ENCODE measurements around the gene GRID1. TPM values are rescaled to one million over a fixed set of nuclear protein-coding genes. Genes with fewer than 3 reads are reported as not detected.
A peak's percentile ranks its signal among the peaks of the same experiment; 100 is the strongest.

The GRID1 gene
- total RNA-seq, 1 experiment from 2014 or later = not detected

DNA sequence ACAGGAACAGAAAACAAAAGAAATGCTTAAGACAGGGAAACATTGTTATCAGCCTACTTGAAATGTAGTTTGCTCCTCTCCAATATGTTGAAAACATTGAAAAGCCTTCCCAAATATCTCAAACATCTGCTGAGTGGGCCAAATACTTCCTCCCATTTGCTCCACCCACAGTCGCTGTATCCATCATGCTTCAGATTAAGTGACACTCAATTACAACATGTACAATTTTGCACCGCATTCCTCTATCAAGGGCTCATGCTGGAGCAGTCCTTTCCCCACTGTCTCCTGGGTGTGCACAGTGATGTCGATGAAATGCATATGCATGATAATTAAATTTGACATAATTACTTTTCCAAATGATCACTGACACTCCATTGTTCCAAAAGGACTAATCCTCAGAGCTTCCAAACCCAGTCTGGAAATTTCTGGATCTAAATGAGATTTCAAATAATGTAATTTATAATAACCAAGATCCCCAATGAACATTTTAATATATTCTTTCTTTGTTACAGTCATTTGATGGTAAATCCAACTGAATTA is 604.6 kb downstream of the GRID1 start:
- no peak for TF ChIP-seq CTCF (IDR thresholded peaks at IDR 0.05; ENCODE audit: unreplicated experiment)
- CTCF ChIA-PET = no interaction called here
- no peaks in the 10 kb centered on the region for H3K9me3 Mint-ChIP-seq (ENCODE audit: low read depth, unreplicated experiment)
- no peak overlapping the region for H3K4me3 Mint-ChIP-seq (ENCODE audit: low read depth, unreplicated experiment)
- no TSS peak for BruUV-seq (replicated peaks)
- no peaks in the 10 kb centered on the region for H3K27me3 Mint-ChIP-seq (ENCODE audit: unreplicated experiment)
- H3K4me1 Mint-ChIP-seq (ENCODE audit: low read depth, unreplicated experiment) = no peaks in the 10 kb centered on the region
- intact Hi-C loops (cut with micrococcal nuclease; ENCODE audit: unreplicated experiment) = no loop called here
- DNase-seq = no peak
- H3K36me3 Mint-ChIP-seq (ENCODE audit: insufficient read depth, unreplicated experiment) = no peaks in the 10 kb centered on the region
- no peak overlapping the region for H3K27ac Mint-ChIP-seq (ENCODE audit: unreplicated experiment)

DNA sequence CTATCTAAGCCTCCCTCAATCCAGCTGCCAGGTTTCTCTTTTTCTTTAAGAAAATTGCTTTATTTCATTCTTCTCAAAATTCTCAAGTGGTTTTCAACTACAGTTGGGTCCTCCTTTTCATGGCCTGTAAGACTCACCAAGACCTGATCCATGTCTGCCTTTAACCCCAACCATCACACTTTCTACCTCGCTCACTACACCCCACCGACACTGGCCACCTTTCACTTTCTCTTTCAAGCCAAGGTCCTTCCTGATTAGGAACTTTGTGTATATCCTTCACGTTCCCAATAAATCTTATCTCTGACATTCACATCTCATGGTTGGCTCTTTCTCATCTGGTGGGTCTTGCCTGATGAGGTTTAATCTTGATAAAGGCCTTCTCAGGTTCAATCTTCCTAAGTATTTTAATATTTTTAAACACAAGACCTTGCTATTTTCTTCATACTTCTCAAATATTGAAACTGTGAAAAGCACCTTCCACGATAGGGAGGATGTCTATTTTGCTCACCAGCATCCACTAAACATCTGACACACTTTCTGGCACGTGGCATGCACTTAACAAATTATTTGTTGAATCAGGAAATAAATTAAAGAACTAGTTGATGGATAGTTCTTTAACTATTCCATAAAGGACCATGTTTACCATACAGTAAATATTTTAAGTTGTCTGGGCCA is 624.8 kb downstream of the GRID1 start:
- Mint-ChIP-seq H3K4me3 (ENCODE audit: low read depth, unreplicated experiment) (peak overlapping the region; percentile 63), H3K27ac (ENCODE audit: unreplicated experiment) (peak overlapping the region; percentile 15), H3K4me1 (ENCODE audit: low read depth, unreplicated experiment) (no peaks in the 10 kb centered on the region), H3K36me3 (ENCODE audit: insufficient read depth, unreplicated experiment) (no peaks in the 10 kb centered on the region), H3K9me3 (ENCODE audit: low read depth, unreplicated experiment) (no peaks in the 10 kb centered on the region), H3K27me3 (ENCODE audit: unreplicated experiment) (no peaks in the 10 kb centered on the region)
- intact Hi-C loops (cut with micrococcal nuclease; ENCODE audit: unreplicated experiment) = loop anchor here (10.0 kb wide), 1 partner anchor 187 kb away; no protein-coding TSS in a partner anchor
- CTCF ChIA-PET = no interaction called here
- TF ChIP-seq CTCF (IDR thresholded peaks at IDR 0.05; ENCODE audit: unreplicated experiment) = no peak
- DNase-seq = peak; percentile 12
- BruUV-seq (replicated peaks) = no TSS peak

DNA sequence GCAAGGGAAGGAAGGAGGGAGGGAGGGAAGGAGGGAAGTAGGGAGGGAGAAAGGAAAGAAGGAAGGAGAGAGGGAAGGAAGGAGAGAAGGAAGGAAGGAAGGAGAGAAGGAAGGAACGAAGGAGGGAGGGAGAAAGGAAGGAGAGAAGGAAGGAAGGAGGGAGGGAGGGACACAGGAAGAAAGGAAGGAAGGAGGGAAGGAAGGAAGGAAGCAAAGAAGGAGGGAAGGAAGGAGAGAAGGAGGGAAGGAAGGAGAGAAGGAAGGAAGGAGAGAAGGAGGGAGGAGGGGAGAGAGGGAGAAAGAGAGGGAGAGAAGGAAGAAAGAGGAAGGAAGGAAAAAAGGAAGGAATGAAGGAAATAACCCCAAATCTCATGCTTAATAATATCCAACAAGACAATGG is 630.6 kb downstream of the GRID1 start:
- Mint-ChIP-seq H3K36me3 (ENCODE audit: insufficient read depth, unreplicated experiment) (no peaks in the 10 kb centered on the region), H3K27ac (ENCODE audit: unreplicated experiment) (no peak overlapping the region), H3K27me3 (ENCODE audit: unreplicated experiment) (peaks cover 18% of the 10 kb centered on the region), H3K4me1 (ENCODE audit: low read depth, unreplicated experiment) (no peaks in the 10 kb centered on the region), H3K4me3 (ENCODE audit: low read depth, unreplicated experiment) (no peak overlapping the region), H3K9me3 (ENCODE audit: low read depth, unreplicated experiment) (no peaks in the 10 kb centered on the region)
- CTCF ChIA-PET = no interaction called here
- intact Hi-C loops (cut with micrococcal nuclease; ENCODE audit: unreplicated experiment) = no loop called here
- no peak for DNase-seq
- TF ChIP-seq CTCF (IDR thresholded peaks at IDR 0.05; ENCODE audit: unreplicated experiment) = no peak
- BruUV-seq (replicated peaks) = no TSS peak

DNA sequence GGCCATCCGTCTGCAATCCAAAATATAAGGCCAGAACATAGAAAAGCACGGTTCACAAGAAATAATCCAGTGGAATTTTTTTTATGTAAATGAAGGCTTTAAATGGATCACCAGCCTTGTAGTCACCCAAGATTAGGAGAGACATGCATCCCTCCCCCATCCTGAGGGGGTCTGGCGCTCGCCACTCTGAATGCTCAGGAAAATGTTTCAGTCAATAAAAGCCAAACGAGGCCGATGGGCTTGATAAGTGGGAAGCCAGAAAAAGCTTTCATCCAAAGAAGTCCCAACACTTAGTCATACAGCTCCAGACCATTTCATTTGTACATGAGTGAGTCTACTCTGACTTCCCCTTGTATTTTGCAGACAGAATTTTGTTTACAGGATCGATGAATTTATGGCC is 631.8 kb downstream of the GRID1 start:
- Mint-ChIP-seq H3K4me1 (ENCODE audit: low read depth, unreplicated experiment) (no peaks in the 10 kb centered on the region), H3K27ac (ENCODE audit: unreplicated experiment) (no peak overlapping the region), H3K4me3 (ENCODE audit: low read depth, unreplicated experiment) (no peak overlapping the region), H3K36me3 (ENCODE audit: insufficient read depth, unreplicated experiment) (no peaks in the 10 kb centered on the region), H3K27me3 (ENCODE audit: unreplicated experiment) (peaks cover 18% of the 10 kb centered on the region), H3K9me3 (ENCODE audit: low read depth, unreplicated experiment) (no peaks in the 10 kb centered on the region)
- CTCF ChIA-PET = interaction anchor here (0.7 kb wide), 1 partner anchor 840 kb away, joined by 3 read pairs; no protein-coding TSS in a partner anchor
- DNase-seq = no peak
- no peak for TF ChIP-seq CTCF (IDR thresholded peaks at IDR 0.05; ENCODE audit: unreplicated experiment)
- BruUV-seq (replicated peaks) = no TSS peak
- intact Hi-C loops (cut with micrococcal nuclease; ENCODE audit: unreplicated experiment) = no loop called here
